ENCODE data around the gene PDE1A. TPM values are rescaled to one million over a fixed set of nuclear protein-coding genes. Genes with fewer than 3 reads are reported as not detected.

Gene PDE1A
- total RNA-seq = 1.3 TPM in 1 of 2 replicates, not detected in the other

GRCh38 chr2:182426918-182427240 is at the start of gene PDE1A:
TSS of gene PDE1A (minus strand) at chr2:182427036.

Measured in bronchus fibroblast of lung (primary cell).